Upper lobe of left lung (tissue), 4 donors: Measurements from ENCODE around the gene S100A10.

Experiments used
- CTCF ChIP-seq, 6 experiments: fragments of 450-650 bp in 4 of 6; fragments of 200-600 bp in 2 of 6; sonication (generic) in 2 of 6; IDR thresholded peaks; one replicate each; pipeline ENCODE4 v1.5.1; 2016 to 2019; ENCODE audit warnings: antibody characterized with exemption in 6 of 6
- POLR2AphosphoS5 ChIP-seq, 2 donors: sonication (generic); formaldehyde crosslinking; IDR thresholded peaks; one replicate each; pipeline ENCODE4 v1.5.1; 2017; ENCODE audit warnings: antibody characterized with exemption in 2 of 2

- no peak for TF ChIP-seq CTCF (IDR thresholded peaks at IDR 0.05)
- no peak for TF ChIP-seq POLR2AphosphoS5 (IDR thresholded peaks at IDR 0.05)
Measured at GRCh38 chr1:152009691-152010090, 16.0 kb upstream of the S100A10 start.
